ENCODE data around the gene METTL26. TPM values are rescaled to one million over a fixed set of nuclear protein-coding genes. Genes with fewer than 3 reads are reported as not detected.

The METTL26 gene
- total RNA-seq, 4 donors from 2014 or later: 72.2 to 138 (median 84.7) TPM

- Histone ChIP-seq H3K4me1 (peaks cover 53% of the 10 kb centered on the region), H3K4me3 (no peak overlapping the region), H3K36me3 (peaks cover 7% of the 10 kb centered on the region), H3K27me3 (no peaks in the 10 kb centered on the region), H3K27ac (no peak overlapping the region), H3K9me3 (no peaks in the 10 kb centered on the region)
- TF ChIP-seq POLR2AphosphoS5 (IDR thresholded peaks at IDR 0.05) (no peak), POLR2A (IDR thresholded peaks at IDR 0.05) (no peak), CTCF (IDR thresholded peaks at IDR 0.05) (no peak), EP300 (IDR thresholded peaks at IDR 0.05) (no peak)
- no peak for DNase-seq (ENCODE audit: low spot score in 2 of 2)
- 91% methylated on average over 12 of the region's 12 CpGs for WGBS
These were observed 39.4 kb downstream of the METTL26 start for GRCh38 chr16:596736-597060.

GRCh38 chr16:595942-596735, 40.0 kb downstream of the METTL26 start:
- Histone ChIP-seq H3K36me3 (peaks cover 7% of the 10 kb centered on the region), H3K9me3 (no peaks in the 10 kb centered on the region), H3K4me3 (no peak overlapping the region), H3K27me3 (no peaks in the 10 kb centered on the region), H3K4me1 (peaks cover 58% of the 10 kb centered on the region), H3K27ac (no peak overlapping the region)
- TF ChIP-seq CTCF (IDR thresholded peaks at IDR 0.05): no peak
- TF ChIP-seq POLR2A (IDR thresholded peaks at IDR 0.05): no peak
- TF ChIP-seq POLR2AphosphoS5 (IDR thresholded peaks at IDR 0.05): no peak
- TF ChIP-seq EP300 (IDR thresholded peaks at IDR 0.05): no peak
- 77% methylated on average over 20 of the region's 34 CpGs for WGBS
- DNase-seq (ENCODE audit: low spot score in 2 of 2): no peak

- peaks cover 7% of the 10 kb centered on the region for H3K36me3 ChIP-seq
- H3K9me3 ChIP-seq: no peaks in the 10 kb centered on the region
- no peak for TF ChIP-seq POLR2A (IDR thresholded peaks at IDR 0.05)
- no peak for TF ChIP-seq CTCF (IDR thresholded peaks at IDR 0.05)
- TF ChIP-seq EP300 (IDR thresholded peaks at IDR 0.05): no peak
- no peak for TF ChIP-seq POLR2AphosphoS5 (IDR thresholded peaks at IDR 0.05)
- peak in 1 of 2 donors; percentile 55 for DNase-seq (ENCODE audit: low spot score in 2 of 2)
- 75% methylated on average over 8 of the region's 18 CpGs for WGBS
- H3K4me1 ChIP-seq: peaks cover 65% of the 10 kb centered on the region
- H3K4me3 ChIP-seq: no peak overlapping the region
- no peaks in the 10 kb centered on the region for H3K27me3 ChIP-seq
- H3K27ac ChIP-seq: no peak overlapping the region
These were observed 41.0 kb downstream of the METTL26 start for GRCh38 chr16:595094-595528.

DNA sequence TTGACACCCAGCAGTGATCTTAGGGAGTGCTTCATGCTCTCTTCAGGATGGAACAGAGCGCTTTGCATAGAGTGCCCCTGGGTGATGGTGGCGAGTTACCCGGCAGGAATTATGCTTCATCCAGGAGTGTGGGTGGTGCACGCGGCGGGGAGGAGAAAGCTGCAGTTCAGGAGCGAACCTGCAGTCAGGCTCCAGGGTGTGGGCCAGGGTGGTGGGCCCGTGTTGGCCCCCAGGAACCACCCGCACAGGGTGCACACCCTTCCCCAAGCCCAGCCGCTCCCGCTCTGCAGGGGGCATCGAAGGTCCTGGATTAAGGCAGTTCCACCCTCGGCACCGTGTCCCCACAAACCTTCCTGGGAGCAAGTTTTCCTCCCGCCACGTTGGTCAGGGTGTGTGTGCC, 42.3 kb downstream of the METTL26 start:
- peaks cover 1% of the 10 kb centered on the region for H3K36me3 ChIP-seq
- DNase-seq (ENCODE audit: low spot score in 2 of 2): no peak
- no peaks in the 10 kb centered on the region for H3K27me3 ChIP-seq
- H3K9me3 ChIP-seq: no peaks in the 10 kb centered on the region
- TF ChIP-seq CTCF (IDR thresholded peaks at IDR 0.05) (no peak), POLR2A (IDR thresholded peaks at IDR 0.05) (no peak), POLR2AphosphoS5 (IDR thresholded peaks at IDR 0.05) (no peak), EP300 (IDR thresholded peaks at IDR 0.05) (no peak)
- H3K4me1 ChIP-seq: peaks cover 65% of the 10 kb centered on the region
- H3K27ac ChIP-seq: peak overlapping the region; percentile 91
- WGBS: 10% methylated on average over 2 of the region's 16 CpGs
- H3K4me3 ChIP-seq: peak overlapping the region; percentile 18

- no peak for TF ChIP-seq CTCF (IDR thresholded peaks at IDR 0.05)
- no peak for TF ChIP-seq EP300 (IDR thresholded peaks at IDR 0.05)
- H3K27ac ChIP-seq: peak overlapping the region; percentile 91
- H3K36me3 ChIP-seq: no peaks in the 10 kb centered on the region
- no peaks in the 10 kb centered on the region for H3K27me3 ChIP-seq
- H3K4me3 ChIP-seq: peak overlapping the region; percentile 84
- no peak for DNase-seq (ENCODE audit: low spot score in 2 of 2)
- 30% methylated on average over 8 of the region's 9 CpGs for WGBS
- no peaks in the 10 kb centered on the region for H3K9me3 ChIP-seq
- peaks cover 68% of the 10 kb centered on the region for H3K4me1 ChIP-seq
These were observed 42.7 kb downstream of the METTL26 start for GRCh38 chr16:593406-593805.
